ENCODE results near the gene CSRP2.
A peak's percentile ranks its signal among the peaks of the same experiment; 100 is the strongest.

The CSRP2 gene

DNA sequence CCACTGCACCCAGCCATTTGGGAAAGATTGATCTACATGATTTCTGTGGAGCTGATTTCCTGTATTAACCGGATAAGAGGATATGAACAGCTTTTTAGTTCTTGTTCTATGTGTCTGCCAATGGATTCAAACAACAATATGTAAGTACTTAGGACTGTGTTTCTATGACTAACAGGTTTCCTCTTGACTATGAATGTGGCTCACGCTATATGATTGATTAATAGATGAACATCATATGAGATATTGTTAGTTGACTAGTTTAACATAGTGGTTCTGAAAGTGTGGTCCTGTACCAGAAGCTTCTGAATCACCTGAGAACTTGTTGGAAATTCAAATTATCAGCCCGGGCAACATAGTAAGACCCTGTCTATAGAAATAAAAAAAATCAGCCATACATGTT, 12.8 kb upstream of the CSRP2 start:
- DNase-seq (ENCODE audit: low read depth): no peak

- no peak for DNase-seq (ENCODE audit: low read depth)
Observed at GRCh38 chr12:76890151-76891143, 11.6 kb upstream of the CSRP2 start.

DNA sequence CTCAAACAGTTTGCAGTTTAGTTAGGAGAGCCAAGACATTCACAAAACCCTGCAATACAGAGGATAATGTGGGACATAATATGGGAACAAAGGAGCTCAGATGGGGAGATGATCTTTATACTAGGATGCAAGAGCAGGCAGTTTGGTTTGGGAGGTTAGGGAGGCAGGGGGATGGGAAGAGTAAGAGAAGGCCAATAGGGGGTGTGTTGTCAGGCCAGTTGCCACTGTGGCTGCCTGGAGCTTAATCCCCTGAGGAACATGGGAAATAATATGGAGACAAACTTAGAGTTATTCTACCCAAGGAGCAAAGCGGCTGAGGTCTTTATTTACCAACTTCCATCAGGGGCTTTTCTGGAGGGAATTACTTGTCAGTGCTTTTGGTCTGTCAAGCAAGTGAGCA, 10.0 kb upstream of the CSRP2 start:
- DNase-seq (ENCODE audit: low read depth): no peak

DNA sequence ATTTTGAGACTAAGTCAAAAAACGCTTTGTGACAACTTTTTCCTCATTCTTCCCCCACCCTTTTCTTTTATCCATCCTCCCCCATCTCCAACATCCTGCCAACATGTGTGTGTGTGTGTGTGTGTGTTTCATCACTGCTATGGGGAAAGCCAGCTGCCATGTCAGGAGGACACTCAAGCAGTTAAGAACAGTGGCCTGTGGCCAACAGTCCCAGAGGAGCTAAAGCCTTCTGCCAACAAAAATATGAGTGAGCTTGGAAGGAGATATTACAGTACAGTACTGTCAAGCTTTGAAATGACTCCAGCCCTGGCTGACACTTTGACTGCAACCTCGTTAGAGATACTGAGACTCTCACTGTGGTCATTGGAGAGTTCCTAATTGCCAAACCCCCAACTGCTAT, 5.0 kb upstream of the CSRP2 start:
- DNase-seq (ENCODE audit: low read depth): no peak

DNA sequence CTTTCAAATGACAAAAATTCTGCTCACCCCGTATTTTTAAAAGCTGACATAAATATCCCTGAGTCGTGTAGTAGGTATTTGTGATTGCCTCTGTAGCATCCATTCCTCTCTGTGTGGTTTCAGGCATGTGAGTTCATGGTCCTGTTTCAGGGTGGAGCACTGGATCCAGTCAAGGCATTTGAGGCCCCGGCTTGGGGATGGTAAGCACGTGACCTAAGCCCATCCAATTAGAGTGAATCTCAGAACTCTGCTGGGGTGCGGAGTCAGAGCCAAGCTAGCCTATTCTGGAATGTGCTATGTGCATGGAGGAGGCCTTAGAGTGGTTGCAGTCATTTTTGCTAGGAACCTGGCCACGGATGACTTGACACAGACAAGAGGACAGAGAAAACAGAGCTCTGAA, 4.3 kb upstream of the CSRP2 start:
- no peak for DNase-seq (ENCODE audit: low read depth)

GRCh38 chr12:76882367-76882766, 3.5 kb upstream of the CSRP2 start:
- DNase-seq (ENCODE audit: low read depth): no peak

GRCh38 chr12:76881142-76881541, 2.3 kb upstream of the CSRP2 start:
- no peak for DNase-seq (ENCODE audit: low read depth)

- no peak for DNase-seq (ENCODE audit: low read depth)
Observed at GRCh38 chr12:76880519-76881023, 1.8 kb upstream of the CSRP2 start.

GRCh38 chr12:76879710-76880518, 1.1 kb upstream of the CSRP2 start:
- no peak for DNase-seq (ENCODE audit: low read depth)

GRCh38 chr12:76878099-76878898, 520 bp downstream of the CSRP2 start:
- DNase-seq (ENCODE audit: low read depth): no peak

DNA sequence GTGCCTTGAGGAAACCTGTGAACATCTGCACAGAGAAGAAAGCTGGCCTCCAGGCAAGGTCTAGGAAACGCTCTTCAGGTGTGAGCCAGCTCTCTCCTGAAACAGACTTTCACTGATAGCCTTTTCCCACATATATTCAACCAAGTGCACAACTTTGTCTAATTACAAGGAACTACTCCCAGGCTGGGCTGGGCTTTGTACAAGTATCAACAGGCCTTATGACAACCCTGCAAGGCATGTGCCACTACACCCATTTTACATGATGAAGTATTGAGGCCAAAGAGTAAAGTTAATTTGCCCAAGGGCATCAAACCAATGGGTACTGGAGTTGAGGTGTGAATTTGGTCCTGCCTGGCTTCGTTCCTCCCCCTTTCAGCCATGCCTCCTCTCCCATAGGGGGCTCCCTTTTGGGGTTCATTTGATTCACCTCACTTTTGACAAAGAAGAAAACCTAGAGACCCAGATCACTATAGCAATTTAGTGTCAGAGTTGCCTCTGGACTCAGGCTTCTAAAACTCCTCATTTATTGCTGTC, 2.1 kb downstream of the CSRP2 start:
- DNase-seq (ENCODE audit: low read depth): no peak

DNA sequence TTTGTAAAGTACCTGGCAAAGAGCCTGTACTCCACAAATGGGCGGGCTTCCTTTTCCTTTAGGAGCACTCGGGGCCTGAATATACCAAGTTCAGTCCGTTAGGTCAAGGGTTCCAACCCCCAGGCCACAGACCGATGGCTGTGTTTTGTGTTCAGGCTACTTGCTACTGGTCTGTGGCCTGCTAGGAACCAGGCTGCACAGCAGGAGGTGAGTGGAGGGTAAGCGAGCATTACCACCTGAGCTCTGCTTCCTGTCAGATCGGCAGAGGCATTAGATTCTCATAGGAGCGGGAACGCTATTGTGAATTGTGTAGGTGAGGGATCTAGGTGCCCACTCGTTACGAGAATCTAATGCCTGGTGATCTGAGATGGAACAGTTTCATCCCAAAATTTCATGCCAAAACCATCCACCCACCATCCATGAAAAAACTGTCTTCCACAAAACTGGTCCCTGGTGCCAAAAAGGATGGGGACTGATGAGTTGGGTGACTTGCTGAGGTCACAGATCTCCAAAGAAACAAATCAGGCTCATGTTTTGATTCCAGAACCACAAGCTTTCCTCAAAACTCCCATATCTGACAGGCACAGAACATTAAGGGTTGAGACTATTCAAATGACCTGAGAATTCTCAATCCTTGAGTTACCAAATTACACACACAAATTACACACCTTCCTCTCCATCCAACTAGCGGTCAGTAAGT, 4.2 kb downstream of the CSRP2 start:
- DNase-seq (ENCODE audit: low read depth): no peak

DNA sequence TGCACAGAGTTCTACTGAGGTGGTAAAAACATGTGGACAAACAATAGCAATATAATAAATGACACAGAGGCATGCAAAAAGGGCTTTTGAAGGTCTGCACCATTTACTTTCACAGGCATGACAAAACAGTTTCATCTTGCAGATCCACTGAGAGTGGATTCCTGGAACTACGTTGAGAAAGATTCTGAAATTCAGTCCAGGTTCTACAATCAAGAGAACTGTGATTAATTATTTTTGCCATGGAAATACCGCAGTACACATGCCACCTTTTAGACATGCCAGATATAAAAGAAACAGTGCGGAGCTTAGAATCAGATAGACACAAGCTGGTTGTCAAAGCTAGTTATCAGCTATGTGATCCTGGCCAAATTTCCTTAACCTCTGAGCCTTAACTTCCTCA, 4.8 kb downstream of the CSRP2 start:
- DNase-seq (ENCODE audit: low read depth): no peak

- no peak for DNase-seq (ENCODE audit: low read depth)
Observed at GRCh38 chr12:76872415-76872814, 6.4 kb downstream of the CSRP2 start.

DNA sequence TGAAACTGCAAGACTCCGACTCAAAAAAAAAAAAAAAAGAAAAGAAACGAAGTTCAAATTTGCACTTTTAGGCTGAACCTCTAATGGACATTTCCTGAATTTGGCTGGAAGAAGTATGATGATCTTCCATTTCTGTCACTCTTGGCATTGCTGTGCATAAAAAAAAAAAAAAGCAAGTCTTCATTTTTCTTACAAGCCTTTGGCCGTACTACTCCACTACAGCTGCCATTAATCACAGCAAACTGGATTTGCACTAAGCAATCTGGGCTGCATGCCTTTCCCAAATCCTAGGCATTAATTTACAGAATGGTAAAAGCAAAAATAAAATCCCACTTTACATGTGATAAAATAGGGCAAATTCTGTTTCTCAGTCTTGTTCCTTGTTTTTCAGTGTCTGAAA, 7.1 kb downstream of the CSRP2 start:
- no peak for DNase-seq (ENCODE audit: low read depth)

- DNase-seq (ENCODE audit: low read depth): no peak
Observed at GRCh38 chr12:76871082-76871481, 7.7 kb downstream of the CSRP2 start.

GRCh38 chr12:76866726-76867125, 12.1 kb downstream of the CSRP2 start:
- DNase-seq (ENCODE audit: low read depth): no peak

DNA sequence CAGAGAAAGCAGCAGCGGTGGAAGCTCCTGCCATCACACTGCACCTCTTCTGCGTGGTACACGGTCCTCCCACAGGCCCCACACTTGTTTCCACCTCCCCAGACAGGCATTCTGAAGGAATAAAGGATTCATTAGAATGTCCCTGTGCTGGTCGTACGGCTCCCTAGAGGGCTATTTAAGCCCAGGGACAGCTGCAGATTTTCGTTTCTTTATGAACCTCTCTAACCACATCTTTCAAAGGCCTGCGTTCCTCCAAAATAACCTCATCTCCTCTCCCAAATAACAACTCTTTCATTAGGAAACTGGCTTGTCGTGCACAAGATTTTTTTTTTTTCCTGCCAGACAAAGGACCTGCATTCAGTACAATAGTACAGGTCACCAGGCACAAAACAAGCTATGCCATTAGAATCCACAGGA, 12.7 kb downstream of the CSRP2 start:
- DNase-seq (ENCODE audit: low read depth): no peak

DNA sequence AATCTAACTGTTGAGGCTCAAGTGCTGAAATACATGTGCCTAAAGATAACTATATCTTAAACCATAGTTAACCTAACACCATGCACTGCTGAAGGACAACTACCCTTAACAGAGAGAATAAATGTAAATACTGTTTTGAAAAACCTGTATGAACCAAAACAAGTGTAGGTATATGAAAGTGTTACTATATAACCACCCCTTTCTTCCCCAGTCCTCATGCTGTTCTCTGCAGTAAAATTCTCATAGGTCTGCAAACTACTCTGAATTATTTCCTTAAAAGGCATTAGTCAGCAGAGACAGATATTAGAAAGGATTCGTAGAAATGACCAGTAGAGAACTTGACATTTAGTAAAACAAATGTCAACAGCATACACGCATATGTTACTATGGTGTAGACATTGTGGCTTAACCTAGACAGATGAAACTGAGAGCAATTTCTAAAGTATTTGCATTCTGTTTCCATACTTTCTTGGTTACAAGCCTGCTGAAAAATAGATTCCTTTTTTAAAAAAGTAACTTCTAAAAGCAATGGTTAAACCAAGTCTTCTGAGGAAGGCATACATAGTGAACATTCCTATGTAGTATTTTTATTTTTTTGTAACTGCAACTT, 13.9 kb downstream of the CSRP2 start:
- no peak for DNase-seq (ENCODE audit: low read depth)

GRCh38 chr12:76863837-76864236, 15.0 kb downstream of the CSRP2 start:
- peak; percentile 39 for DNase-seq (ENCODE audit: low read depth)
